Activated CD4-positive, alpha-beta T cell treated with anti-CD3 and anti-CD28 coated beads, Interleukin-2, amount 10 ng/mL, durations not matched to agents 24 days and 14 days (primary cell): ENCODE data around the gene CASQ2. TPM values are rescaled to one million over a fixed set of nuclear protein-coding genes. Genes with fewer than 3 reads are reported as not detected.
A peak's percentile ranks its signal among the peaks of the same experiment; 100 is the strongest.

Source experiments
- DNase-seq: peaks from one replicate; pipeline ENCODE4 v3.0.0; 2022
- H3K27ac Mint-ChIP-seq: one replicate; pipeline ENCODE4 v1.8.0; 2022; ENCODE audit warnings: mild to moderate bottlenecking, mixed read lengths
- H3K27me3 Mint-ChIP-seq: one replicate; pipeline ENCODE4 v1.8.0; 2022; ENCODE audit warnings: mixed read lengths
- H3K36me3 Mint-ChIP-seq: one replicate; pipeline ENCODE4 v1.8.0; 2022; ENCODE audit warnings: low read depth, mild to moderate bottlenecking, mixed read lengths
- H3K4me1 Mint-ChIP-seq: one replicate; pipeline ENCODE4 v1.8.0; 2021; ENCODE audit warnings: mixed read lengths
- H3K4me3 Mint-ChIP-seq: one replicate; pipeline ENCODE4 v1.8.0; 2022; ENCODE audit warnings: mild to moderate bottlenecking, moderate library complexity, mixed read lengths
- H3K9me3 Mint-ChIP-seq: one replicate; pipeline ENCODE4 v1.8.0; 2021; ENCODE audit warnings: mixed read lengths
- intact Hi-C: fragments of 100-400 bp; cut with micrococcal nuclease; formaldehyde crosslinking; loops from one replicate; pipeline ENCODE4 v1.15.1; 2023
- total RNA-seq: library from RNA; stranded (reverse); gene quantifications from 2 replicates; pipeline ENCODE4 v1.2.3, GENCODE V29; 2022

CASQ2 gene
- total RNA-seq, 1 donor from 2014 or later = not detected

GRCh38 chr1:115765091-115765490 is 3.4 kb downstream of the CASQ2 start:
- Mint-ChIP-seq H3K4me3 (no peak overlapping the region), H3K9me3 (no peaks in the 10 kb centered on the region), H3K4me1 (no peaks in the 10 kb centered on the region), H3K27me3 (no peaks in the 10 kb centered on the region), H3K36me3 (no peaks in the 10 kb centered on the region), H3K27ac (no peak overlapping the region)
- DNase-seq = peak; percentile 16
- intact Hi-C loops = no loop called here

- Mint-ChIP-seq H3K4me3 (no peak overlapping the region), H3K4me1 (no peaks in the 10 kb centered on the region)
Observed at GRCh38 chr1:115764541-115764940, 4.0 kb downstream of the CASQ2 start.

GRCh38 chr1:115762779-115763178 is 5.7 kb downstream of the CASQ2 start:
- intact Hi-C loops = no loop called here
- no peaks in the 10 kb centered on the region for H3K4me1 Mint-ChIP-seq
- H3K9me3 Mint-ChIP-seq = no peaks in the 10 kb centered on the region
- no peaks in the 10 kb centered on the region for H3K36me3 Mint-ChIP-seq
- H3K27me3 Mint-ChIP-seq = no peaks in the 10 kb centered on the region
- H3K27ac Mint-ChIP-seq = no peak overlapping the region
- H3K4me3 Mint-ChIP-seq = no peak overlapping the region
- no peak for DNase-seq

More at GRCh38 chr1:115764541-115764940, 4.0 kb downstream of the CASQ2 start:
- H3K27ac Mint-ChIP-seq = no peak overlapping the region
- H3K36me3 Mint-ChIP-seq = no peaks in the 10 kb centered on the region
- H3K27me3 Mint-ChIP-seq = no peaks in the 10 kb centered on the region
- DNase-seq = peak; percentile 40
- no peaks in the 10 kb centered on the region for H3K9me3 Mint-ChIP-seq
- intact Hi-C loops = no loop called here

- H3K36me3 Mint-ChIP-seq = no peaks in the 10 kb centered on the region
- intact Hi-C loops = no loop called here
- H3K27ac Mint-ChIP-seq = no peak overlapping the region
- DNase-seq = no peak
- H3K4me1 Mint-ChIP-seq = no peaks in the 10 kb centered on the region
- no peaks in the 10 kb centered on the region for H3K9me3 Mint-ChIP-seq
- no peak overlapping the region for H3K4me3 Mint-ChIP-seq
- no peaks in the 10 kb centered on the region for H3K27me3 Mint-ChIP-seq
Observed at GRCh38 chr1:115761601-115762302, 6.8 kb downstream of the CASQ2 start.

- no peak overlapping the region for H3K4me3 Mint-ChIP-seq
- no peaks in the 10 kb centered on the region for H3K27me3 Mint-ChIP-seq
- no peaks in the 10 kb centered on the region for H3K9me3 Mint-ChIP-seq
- DNase-seq = no peak
- no peaks in the 10 kb centered on the region for H3K36me3 Mint-ChIP-seq
- H3K4me1 Mint-ChIP-seq = no peaks in the 10 kb centered on the region
- H3K27ac Mint-ChIP-seq = no peak overlapping the region
- intact Hi-C loops = no loop called here
Observed at GRCh38 chr1:115757856-115758255, 10.7 kb downstream of the CASQ2 start.

GRCh38 chr1:115757326-115757725 is 11.2 kb downstream of the CASQ2 start:
- H3K4me3 Mint-ChIP-seq = no peak overlapping the region
- no peaks in the 10 kb centered on the region for H3K9me3 Mint-ChIP-seq
- no peak overlapping the region for H3K27ac Mint-ChIP-seq
- peaks cover 3% of the 10 kb centered on the region for H3K27me3 Mint-ChIP-seq
- intact Hi-C loops = no loop called here
- H3K4me1 Mint-ChIP-seq = no peaks in the 10 kb centered on the region
- no peaks in the 10 kb centered on the region for H3K36me3 Mint-ChIP-seq
- no peak for DNase-seq

- Mint-ChIP-seq H3K9me3 (no peaks in the 10 kb centered on the region), H3K27ac (no peak overlapping the region), H3K27me3 (peaks cover 4% of the 10 kb centered on the region), H3K36me3 (no peaks in the 10 kb centered on the region), H3K4me3 (no peak overlapping the region), H3K4me1 (no peaks in the 10 kb centered on the region)
- intact Hi-C loops = no loop called here
- no peak for DNase-seq
Observed at GRCh38 chr1:115755456-115756370, 12.8 kb downstream of the CASQ2 start.

- H3K4me1 Mint-ChIP-seq = no peaks in the 10 kb centered on the region
- no peak overlapping the region for H3K27ac Mint-ChIP-seq
- intact Hi-C loops = no loop called here
- no peak for DNase-seq
- H3K9me3 Mint-ChIP-seq = no peaks in the 10 kb centered on the region
- H3K4me3 Mint-ChIP-seq = no peak overlapping the region
- no peaks in the 10 kb centered on the region for H3K36me3 Mint-ChIP-seq
- H3K27me3 Mint-ChIP-seq = peaks cover 4% of the 10 kb centered on the region
Observed at GRCh38 chr1:115753830-115754229, 14.7 kb downstream of the CASQ2 start.

- no peak for DNase-seq
- H3K9me3 Mint-ChIP-seq = no peaks in the 10 kb centered on the region
- no peaks in the 10 kb centered on the region for H3K4me1 Mint-ChIP-seq
- no peak overlapping the region for H3K4me3 Mint-ChIP-seq
- no peaks in the 10 kb centered on the region for H3K36me3 Mint-ChIP-seq
- intact Hi-C loops = no loop called here
- H3K27ac Mint-ChIP-seq = no peak overlapping the region
- peaks cover 4% of the 10 kb centered on the region for H3K27me3 Mint-ChIP-seq
Observed at GRCh38 chr1:115753361-115753760, 15.2 kb downstream of the CASQ2 start.

GRCh38 chr1:115748401-115749150 is 19.9 kb downstream of the CASQ2 start:
- DNase-seq = no peak
- Mint-ChIP-seq H3K27ac (no peak overlapping the region), H3K9me3 (no peaks in the 10 kb centered on the region), H3K36me3 (no peaks in the 10 kb centered on the region), H3K4me3 (no peak overlapping the region), H3K4me1 (no peaks in the 10 kb centered on the region), H3K27me3 (peaks cover 12% of the 10 kb centered on the region)
- intact Hi-C loops = no loop called here

GRCh38 chr1:115746021-115746690 is 22.4 kb downstream of the CASQ2 start:
- no peaks in the 10 kb centered on the region for H3K36me3 Mint-ChIP-seq
- no peaks in the 10 kb centered on the region for H3K4me1 Mint-ChIP-seq
- H3K27me3 Mint-ChIP-seq = peaks cover 8% of the 10 kb centered on the region
- no peaks in the 10 kb centered on the region for H3K9me3 Mint-ChIP-seq
- no peak for DNase-seq
- H3K4me3 Mint-ChIP-seq = no peak overlapping the region
- no peak overlapping the region for H3K27ac Mint-ChIP-seq
- intact Hi-C loops = no loop called here

- Mint-ChIP-seq H3K36me3 (no peaks in the 10 kb centered on the region), H3K27ac (no peak overlapping the region), H3K27me3 (peaks cover 10% of the 10 kb centered on the region), H3K4me3 (no peak overlapping the region), H3K4me1 (no peaks in the 10 kb centered on the region), H3K9me3 (no peaks in the 10 kb centered on the region)
- intact Hi-C loops = no loop called here
- DNase-seq = no peak
Observed at GRCh38 chr1:115744646-115745275, 23.8 kb downstream of the CASQ2 start.

- Mint-ChIP-seq H3K36me3 (no peaks in the 10 kb centered on the region), H3K4me3 (no peak overlapping the region), H3K27ac (no peak overlapping the region), H3K27me3 (peaks cover 2% of the 10 kb centered on the region), H3K9me3 (no peaks in the 10 kb centered on the region), H3K4me1 (no peaks in the 10 kb centered on the region)
- no peak for DNase-seq
- intact Hi-C loops = no loop called here
Observed at GRCh38 chr1:115740811-115741210, 27.7 kb downstream of the CASQ2 start.
